Measurements from ENCODE around the gene EWSR1.
"Not testable (repeated sequence)": the region's sequence is repeated elsewhere in the genome, so short reads cannot be mapped to it uniquely, and the experiment has no call there.

DNA sequence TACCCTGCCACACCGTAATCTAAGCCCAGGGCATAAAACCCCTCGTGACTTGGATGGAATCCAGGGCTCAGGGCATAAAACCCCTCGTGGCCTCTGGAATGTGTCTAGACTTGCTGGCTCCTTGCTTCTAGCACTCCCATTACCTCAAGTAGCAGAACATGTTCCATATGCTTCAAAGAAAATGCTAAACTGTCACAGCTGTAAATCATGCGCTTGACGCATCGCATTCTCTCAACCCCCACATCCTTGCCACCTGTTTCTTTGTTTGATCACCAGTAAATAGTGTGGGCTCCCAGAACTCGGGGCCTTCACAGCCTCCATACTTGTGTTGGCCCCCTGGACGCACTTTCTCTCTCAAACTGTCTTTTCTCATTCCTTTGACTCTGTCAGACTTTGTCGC, 27.6 kb upstream of the EWSR1 start:
- not testable (repeated sequence) for TF ChIP-seq CTCF (conservative IDR thresholded peaks at IDR 0.05; ENCODE audit: low read depth, low read length); FOS (IDR thresholded peaks at IDR 0.05; ENCODE audit: low read depth, low read length); POLR2A (IDR thresholded peaks at IDR 0.05; ENCODE audit: low read depth, low read length); MXI1 (IDR thresholded peaks at IDR 0.05; ENCODE audit: borderline replicate concordance, low read depth, low read length); RAD21 (IDR thresholded peaks at IDR 0.05; ENCODE audit: low read length); BHLHE40 (IDR thresholded peaks at IDR 0.05; ENCODE audit: low read depth, low read length); SMC3 (IDR thresholded peaks at IDR 0.05; ENCODE audit: low read depth, low read length); MAFK (IDR thresholded peaks at IDR 0.05; ENCODE audit: low read depth, low read length); RFX5 (IDR thresholded peaks at IDR 0.05; ENCODE audit: low read depth, low read length)
- TF ChIP-seq, protein P1, sequence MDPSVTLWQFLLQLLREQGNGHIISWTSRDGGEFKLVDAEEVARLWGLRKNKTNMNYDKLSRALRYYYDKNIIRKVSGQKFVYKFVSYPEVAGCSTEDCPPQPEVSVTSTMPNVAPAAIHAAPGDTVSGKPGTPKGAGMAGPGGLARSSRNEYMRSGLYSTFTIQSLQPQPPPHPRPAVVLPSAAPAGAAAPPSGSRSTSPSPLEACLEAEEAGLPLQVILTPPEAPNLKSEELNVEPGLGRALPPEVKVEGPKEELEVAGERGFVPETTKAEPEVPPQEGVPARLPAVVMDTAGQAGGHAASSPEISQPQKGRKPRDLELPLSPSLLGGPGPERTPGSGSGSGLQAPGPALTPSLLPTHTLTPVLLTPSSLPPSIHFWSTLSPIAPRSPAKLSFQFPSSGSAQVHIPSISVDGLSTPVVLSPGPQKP (IDR thresholded peaks at IDR 0.05; ENCODE audit: borderline replicate concordance, low read depth, low read length), result not testable (repeated sequence)
- TF ChIP-seq, protein P2, sequence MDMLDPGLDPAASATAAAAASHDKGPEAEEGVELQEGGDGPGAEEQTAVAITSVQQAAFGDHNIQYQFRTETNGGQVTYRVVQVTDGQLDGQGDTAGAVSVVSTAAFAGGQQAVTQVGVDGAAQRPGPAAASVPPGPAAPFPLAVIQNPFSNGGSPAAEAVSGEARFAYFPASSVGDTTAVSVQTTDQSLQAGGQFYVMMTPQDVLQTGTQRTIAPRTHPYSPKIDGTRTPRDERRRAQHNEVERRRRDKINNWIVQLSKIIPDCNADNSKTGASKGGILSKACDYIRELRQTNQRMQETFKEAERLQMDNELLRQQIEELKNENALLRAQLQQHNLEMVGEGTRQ (IDR thresholded peaks at IDR 0.05; ENCODE audit: low read depth, low read length), result not testable (repeated sequence)

All from IMR-90 (cell line).